ENCODE results near the gene FXYD4. TPM values are rescaled to one million over a fixed set of nuclear protein-coding genes. Genes with fewer than 3 reads are reported as not detected.

Gene FXYD4, protein sequence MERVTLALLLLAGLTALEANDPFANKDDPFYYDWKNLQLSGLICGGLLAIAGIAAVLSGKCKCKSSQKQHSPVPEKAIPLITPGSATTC
- total RNA-seq (2014; rRNA removed; shearing (Covaris generic)) = not detected in 2 replicates
- not detected in 2 replicates for polyA plus RNA-seq (2016; fragmentation: Nextera tagmentation; extraction: Ambion mirVana)
- long read RNA-seq = 0 reads

DNA sequence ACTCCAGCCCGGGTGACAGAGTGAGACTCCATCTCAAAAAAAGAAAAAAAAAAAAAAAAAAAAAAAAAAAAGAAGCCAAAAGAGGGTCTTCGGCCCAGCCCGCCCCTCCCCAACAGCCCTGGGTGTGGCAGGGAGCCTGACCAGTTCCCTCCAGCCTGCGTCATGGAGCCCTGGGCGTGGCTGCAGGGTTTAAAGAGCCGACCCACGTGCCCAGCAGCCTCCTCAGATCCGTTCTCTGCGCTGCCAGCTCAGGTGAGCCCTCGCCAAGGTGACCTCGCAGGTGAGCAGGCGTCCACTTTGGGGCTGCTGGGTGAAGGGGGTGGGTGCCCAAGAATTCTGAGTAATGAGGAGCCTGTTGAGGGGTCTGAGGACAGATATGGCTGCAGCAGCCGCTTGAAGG lies at the start of gene FXYD4:
Gene FXYD4 (plus strand): TSS at position 219 of the 400 bp plus-strand sequence. CDS start 2,111 bp downstream, outside the sequence.
- Mint-ChIP-seq H3K4me3 (no peak within 1 kb of the TSS), H3K4me1 (peaks cover 18% of the 10 kb centered on the region), H3K36me3 (ENCODE audit: low read depth) (no peaks in the 10 kb centered on the region), H3K27ac (no peak within 1 kb of the TSS), H3K27me3 (ENCODE audit: insufficient read depth, low read depth, poor library complexity) (peaks cover 14% of the 10 kb centered on the region), H3K9me3 (no peaks in the 10 kb centered on the region)
- DNase-seq (ENCODE audit: low spot score) (no peak), ATAC-seq (no peak)
- no peaks in the 10 kb centered on the region; the same call in 1 of the 2 replicates for H3K4me1 ChIP-seq (ENCODE audit: insufficient read depth)
- TF ChIP-seq STAT1 (IDR thresholded peaks at IDR 0.05; ENCODE audit: unreplicated experiment) (no peak), ZNF114 (CRISPR knock-in tag; IDR thresholded peaks at IDR 0.05) (no peak), EZH2phosphoT487 (IDR thresholded peaks at IDR 0.05; ENCODE audit: unreplicated experiment) (no peak), CREB1 (CRISPR knock-in tag; IDR thresholded peaks at IDR 0.05; ENCODE audit: low read depth) (no peak), NANOG (IDR thresholded peaks at IDR 0.05; ENCODE audit: borderline replicate concordance) (no peak), ZNF331 (CRISPR knock-in tag; IDR thresholded peaks at IDR 0.05; ENCODE audit: low read depth) (no peak), EZH2 (IDR thresholded peaks at IDR 0.05; ENCODE audit: low read depth, unreplicated experiment) (no peak), JUNB (IDR thresholded peaks at IDR 0.05; ENCODE audit: unreplicated experiment) (no peak), POLR2AphosphoS5 (IDR thresholded peaks at IDR 0.05; ENCODE audit: low read depth) (no peak)
- TF ChIP-seq, protein P1, sequence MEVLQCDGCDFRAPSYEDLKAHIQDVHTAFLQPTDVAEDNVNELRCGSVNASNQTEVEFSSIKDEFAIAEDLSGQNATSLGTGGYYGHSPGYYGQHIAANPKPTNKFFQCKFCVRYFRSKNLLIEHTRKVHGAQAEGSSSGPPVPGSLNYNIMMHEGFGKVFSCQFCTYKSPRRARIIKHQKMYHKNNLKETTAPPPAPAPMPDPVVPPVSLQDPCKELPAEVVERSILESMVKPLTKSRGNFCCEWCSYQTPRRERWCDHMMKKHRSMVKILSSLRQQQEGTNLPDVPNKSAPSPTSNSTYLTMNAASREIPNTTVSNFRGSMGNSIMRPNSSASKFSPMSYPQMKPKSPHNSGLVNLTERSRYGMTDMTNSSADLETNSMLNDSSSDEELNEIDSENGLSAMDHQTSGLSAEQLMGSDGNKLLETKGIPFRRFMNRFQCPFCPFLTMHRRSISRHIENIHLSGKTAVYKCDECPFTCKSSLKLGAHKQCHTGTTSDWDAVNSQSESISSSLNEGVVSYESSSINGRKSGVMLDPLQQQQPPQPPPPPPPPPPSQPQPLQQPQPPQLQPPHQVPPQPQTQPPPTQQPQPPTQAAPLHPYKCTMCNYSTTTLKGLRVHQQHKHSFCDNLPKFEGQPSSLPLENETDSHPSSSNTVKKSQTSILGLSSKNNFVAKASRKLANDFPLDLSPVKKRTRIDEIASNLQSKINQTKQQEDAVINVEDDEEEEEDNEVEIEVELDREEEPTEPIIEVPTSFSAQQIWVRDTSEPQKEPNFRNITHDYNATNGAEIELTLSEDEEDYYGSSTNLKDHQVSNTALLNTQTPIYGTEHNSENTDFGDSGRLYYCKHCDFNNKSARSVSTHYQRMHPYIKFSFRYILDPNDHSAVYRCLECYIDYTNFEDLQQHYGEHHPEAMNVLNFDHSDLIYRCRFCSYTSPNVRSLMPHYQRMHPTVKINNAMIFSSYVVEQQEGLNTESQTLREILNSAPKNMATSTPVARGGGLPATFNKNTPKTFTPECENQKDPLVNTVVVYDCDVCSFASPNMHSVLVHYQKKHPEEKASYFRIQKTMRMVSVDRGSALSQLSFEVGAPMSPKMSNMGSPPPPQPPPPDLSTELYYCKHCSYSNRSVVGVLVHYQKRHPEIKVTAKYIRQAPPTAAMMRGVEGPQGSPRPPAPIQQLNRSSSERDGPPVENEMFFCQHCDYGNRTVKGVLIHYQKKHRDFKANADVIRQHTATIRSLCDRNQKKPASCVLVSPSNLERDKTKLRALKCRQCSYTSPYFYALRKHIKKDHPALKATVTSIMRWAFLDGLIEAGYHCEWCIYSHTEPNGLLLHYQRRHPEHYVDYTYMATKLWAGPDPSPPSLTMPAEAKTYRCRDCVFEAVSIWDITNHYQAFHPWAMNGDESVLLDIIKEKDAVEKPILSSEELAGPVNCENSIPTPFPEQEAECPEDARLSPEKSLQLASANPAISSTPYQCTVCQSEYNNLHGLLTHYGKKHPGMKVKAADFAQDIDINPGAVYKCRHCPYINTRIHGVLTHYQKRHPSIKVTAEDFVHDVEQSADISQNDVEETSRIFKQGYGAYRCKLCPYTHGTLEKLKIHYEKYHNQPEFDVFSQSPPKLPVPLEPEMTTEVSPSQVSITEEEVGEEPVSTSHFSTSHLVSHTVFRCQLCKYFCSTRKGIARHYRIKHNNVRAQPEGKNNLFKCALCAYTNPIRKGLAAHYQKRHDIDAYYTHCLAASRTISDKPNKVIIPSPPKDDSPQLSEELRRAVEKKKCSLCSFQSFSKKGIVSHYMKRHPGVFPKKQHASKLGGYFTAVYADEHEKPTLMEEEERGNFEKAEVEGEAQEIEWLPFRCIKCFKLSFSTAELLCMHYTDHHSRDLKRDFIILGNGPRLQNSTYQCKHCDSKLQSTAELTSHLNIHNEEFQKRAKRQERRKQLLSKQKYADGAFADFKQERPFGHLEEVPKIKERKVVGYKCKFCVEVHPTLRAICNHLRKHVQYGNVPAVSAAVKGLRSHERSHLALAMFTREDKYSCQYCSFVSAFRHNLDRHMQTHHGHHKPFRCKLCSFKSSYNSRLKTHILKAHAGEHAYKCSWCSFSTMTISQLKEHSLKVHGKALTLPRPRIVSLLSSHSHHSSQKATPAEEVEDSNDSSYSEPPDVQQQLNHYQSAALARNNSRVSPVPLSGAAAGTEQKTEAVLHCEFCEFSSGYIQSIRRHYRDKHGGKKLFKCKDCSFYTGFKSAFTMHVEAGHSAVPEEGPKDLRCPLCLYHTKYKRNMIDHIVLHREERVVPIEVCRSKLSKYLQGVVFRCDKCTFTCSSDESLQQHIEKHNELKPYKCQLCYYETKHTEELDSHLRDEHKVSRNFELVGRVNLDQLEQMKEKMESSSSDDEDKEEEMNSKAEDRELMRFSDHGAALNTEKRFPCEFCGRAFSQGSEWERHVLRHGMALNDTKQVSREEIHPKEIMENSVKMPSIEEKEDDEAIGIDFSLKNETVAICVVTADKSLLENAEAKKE (CRISPR knock-in tag; IDR thresholded peaks at IDR 0.05) = no peak
- TF ChIP-seq, protein P2, sequence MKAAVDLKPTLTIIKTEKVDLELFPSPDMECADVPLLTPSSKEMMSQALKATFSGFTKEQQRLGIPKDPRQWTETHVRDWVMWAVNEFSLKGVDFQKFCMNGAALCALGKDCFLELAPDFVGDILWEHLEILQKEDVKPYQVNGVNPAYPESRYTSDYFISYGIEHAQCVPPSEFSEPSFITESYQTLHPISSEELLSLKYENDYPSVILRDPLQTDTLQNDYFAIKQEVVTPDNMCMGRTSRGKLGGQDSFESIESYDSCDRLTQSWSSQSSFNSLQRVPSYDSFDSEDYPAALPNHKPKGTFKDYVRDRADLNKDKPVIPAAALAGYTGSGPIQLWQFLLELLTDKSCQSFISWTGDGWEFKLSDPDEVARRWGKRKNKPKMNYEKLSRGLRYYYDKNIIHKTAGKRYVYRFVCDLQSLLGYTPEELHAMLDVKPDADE (IDR thresholded peaks at IDR 0.05) = no peak
- TF ChIP-seq, protein P3, sequence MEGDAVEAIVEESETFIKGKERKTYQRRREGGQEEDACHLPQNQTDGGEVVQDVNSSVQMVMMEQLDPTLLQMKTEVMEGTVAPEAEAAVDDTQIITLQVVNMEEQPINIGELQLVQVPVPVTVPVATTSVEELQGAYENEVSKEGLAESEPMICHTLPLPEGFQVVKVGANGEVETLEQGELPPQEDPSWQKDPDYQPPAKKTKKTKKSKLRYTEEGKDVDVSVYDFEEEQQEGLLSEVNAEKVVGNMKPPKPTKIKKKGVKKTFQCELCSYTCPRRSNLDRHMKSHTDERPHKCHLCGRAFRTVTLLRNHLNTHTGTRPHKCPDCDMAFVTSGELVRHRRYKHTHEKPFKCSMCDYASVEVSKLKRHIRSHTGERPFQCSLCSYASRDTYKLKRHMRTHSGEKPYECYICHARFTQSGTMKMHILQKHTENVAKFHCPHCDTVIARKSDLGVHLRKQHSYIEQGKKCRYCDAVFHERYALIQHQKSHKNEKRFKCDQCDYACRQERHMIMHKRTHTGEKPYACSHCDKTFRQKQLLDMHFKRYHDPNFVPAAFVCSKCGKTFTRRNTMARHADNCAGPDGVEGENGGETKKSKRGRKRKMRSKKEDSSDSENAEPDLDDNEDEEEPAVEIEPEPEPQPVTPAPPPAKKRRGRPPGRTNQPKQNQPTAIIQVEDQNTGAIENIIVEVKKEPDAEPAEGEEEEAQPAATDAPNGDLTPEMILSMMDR (conservative IDR thresholded peaks at IDR 0.05; ENCODE audit: low read depth in 2 of 2) = no peak
- TF ChIP-seq, protein P4, sequence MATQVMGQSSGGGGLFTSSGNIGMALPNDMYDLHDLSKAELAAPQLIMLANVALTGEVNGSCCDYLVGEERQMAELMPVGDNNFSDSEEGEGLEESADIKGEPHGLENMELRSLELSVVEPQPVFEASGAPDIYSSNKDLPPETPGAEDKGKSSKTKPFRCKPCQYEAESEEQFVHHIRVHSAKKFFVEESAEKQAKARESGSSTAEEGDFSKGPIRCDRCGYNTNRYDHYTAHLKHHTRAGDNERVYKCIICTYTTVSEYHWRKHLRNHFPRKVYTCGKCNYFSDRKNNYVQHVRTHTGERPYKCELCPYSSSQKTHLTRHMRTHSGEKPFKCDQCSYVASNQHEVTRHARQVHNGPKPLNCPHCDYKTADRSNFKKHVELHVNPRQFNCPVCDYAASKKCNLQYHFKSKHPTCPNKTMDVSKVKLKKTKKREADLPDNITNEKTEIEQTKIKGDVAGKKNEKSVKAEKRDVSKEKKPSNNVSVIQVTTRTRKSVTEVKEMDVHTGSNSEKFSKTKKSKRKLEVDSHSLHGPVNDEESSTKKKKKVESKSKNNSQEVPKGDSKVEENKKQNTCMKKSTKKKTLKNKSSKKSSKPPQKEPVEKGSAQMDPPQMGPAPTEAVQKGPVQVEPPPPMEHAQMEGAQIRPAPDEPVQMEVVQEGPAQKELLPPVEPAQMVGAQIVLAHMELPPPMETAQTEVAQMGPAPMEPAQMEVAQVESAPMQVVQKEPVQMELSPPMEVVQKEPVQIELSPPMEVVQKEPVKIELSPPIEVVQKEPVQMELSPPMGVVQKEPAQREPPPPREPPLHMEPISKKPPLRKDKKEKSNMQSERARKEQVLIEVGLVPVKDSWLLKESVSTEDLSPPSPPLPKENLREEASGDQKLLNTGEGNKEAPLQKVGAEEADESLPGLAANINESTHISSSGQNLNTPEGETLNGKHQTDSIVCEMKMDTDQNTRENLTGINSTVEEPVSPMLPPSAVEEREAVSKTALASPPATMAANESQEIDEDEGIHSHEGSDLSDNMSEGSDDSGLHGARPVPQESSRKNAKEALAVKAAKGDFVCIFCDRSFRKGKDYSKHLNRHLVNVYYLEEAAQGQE (IDR thresholded peaks at IDR 0.05; ENCODE audit: unreplicated experiment) = no peak
- no peaks in the 10 kb centered on the region for H3K79me2 ChIP-seq (replicated peaks; ENCODE audit: insufficient read depth)
- no peak within 1 kb of the TSS for H3K4me2 ChIP-seq
- H2AFZ ChIP-seq = no peak within 1 kb of the TSS
- no peaks in the 10 kb centered on the region for H3F3A ChIP-seq (replicated peaks; ENCODE audit: low read depth)
- no peaks in the 10 kb centered on the region for H3K36me3 ChIP-seq (ENCODE audit: insufficient read depth)
- no peak within 1 kb of the TSS for H3K4me3 ChIP-seq
- H4K20me1 ChIP-seq (replicated peaks; ENCODE audit: insufficient read depth) = no peaks in the 10 kb centered on the region
- no peaks in the 10 kb centered on the region for H3K27me3 ChIP-seq (ENCODE audit: insufficient read depth)
- H3K27ac ChIP-seq (ENCODE audit: low read depth) = no peak within 1 kb of the TSS
- H3K9me2 ChIP-seq (ENCODE audit: insufficient read depth) = no peaks in the 10 kb centered on the region
